ENCODE data around the gene MAOA. TPM values are rescaled to one million over a fixed set of nuclear protein-coding genes. Genes with fewer than 3 reads are reported as not detected.

Gene MAOA
- total RNA-seq, 1 donor from 2014 or later: 1.6 TPM

DNA sequence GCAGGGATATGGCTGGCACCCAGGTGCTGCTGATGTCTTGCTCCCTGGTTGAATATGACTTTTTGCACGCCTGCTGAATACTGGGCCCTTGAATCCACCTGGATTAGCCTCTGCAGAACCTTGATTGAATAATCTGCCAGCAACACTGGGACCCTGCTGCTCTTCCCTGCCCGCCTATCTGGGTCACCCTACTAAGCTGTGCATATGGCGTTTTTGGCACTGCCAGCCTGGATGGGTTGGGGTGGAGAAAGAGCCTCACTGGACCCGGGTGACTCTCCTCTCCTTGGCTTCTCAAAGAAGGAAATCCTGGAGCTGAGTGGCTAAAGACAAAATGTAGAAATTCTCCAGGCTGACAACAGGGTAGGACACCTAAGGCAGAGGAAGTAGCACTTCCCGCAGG lies 100.0 kb downstream of the MAOA start:
- H3K36me3 Mint-ChIP-seq (ENCODE audit: low read depth, unreplicated experiment): no peaks in the 10 kb centered on the region
- TF ChIP-seq, protein P1, sequence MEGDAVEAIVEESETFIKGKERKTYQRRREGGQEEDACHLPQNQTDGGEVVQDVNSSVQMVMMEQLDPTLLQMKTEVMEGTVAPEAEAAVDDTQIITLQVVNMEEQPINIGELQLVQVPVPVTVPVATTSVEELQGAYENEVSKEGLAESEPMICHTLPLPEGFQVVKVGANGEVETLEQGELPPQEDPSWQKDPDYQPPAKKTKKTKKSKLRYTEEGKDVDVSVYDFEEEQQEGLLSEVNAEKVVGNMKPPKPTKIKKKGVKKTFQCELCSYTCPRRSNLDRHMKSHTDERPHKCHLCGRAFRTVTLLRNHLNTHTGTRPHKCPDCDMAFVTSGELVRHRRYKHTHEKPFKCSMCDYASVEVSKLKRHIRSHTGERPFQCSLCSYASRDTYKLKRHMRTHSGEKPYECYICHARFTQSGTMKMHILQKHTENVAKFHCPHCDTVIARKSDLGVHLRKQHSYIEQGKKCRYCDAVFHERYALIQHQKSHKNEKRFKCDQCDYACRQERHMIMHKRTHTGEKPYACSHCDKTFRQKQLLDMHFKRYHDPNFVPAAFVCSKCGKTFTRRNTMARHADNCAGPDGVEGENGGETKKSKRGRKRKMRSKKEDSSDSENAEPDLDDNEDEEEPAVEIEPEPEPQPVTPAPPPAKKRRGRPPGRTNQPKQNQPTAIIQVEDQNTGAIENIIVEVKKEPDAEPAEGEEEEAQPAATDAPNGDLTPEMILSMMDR (IDR thresholded peaks at IDR 0.05; ENCODE audit: unreplicated experiment): no peak
- H3K4me1 Mint-ChIP-seq (ENCODE audit: unreplicated experiment): peaks cover 13% of the 10 kb centered on the region
- H3K9me3 Mint-ChIP-seq (ENCODE audit: unreplicated experiment): no peaks in the 10 kb centered on the region
- DNase-seq (ENCODE audit: low spot score): no peak
- no peak overlapping the region for H3K27ac Mint-ChIP-seq (ENCODE audit: unreplicated experiment)
- no peaks in the 10 kb centered on the region for H3K27me3 Mint-ChIP-seq (ENCODE audit: unreplicated experiment)
- H3K4me3 Mint-ChIP-seq (ENCODE audit: unreplicated experiment): no peak overlapping the region

DNA sequence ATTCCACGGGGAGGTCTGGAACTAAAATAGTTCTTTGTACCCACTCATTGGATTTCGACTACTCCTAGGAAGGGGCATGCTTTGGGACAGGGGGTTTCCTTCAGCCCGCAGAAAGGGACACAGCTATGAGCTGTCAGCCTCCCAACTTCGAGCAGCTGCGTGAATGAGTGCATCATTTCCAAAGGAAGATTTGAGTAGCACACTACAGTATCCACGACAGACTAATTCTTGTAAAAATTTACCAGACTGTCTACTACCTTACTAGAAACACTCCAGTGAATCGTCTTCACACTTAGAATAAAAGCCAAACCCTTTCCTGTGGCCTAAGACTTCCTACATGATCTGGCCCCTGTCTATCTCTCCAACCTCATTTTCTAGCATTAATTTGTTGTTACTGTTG lies 101.9 kb downstream of the MAOA start:
- Mint-ChIP-seq H3K36me3 (ENCODE audit: low read depth, unreplicated experiment) (no peaks in the 10 kb centered on the region), H3K4me1 (ENCODE audit: unreplicated experiment) (peaks cover 9% of the 10 kb centered on the region), H3K9me3 (ENCODE audit: unreplicated experiment) (no peaks in the 10 kb centered on the region), H3K4me3 (ENCODE audit: unreplicated experiment) (no peak overlapping the region), H3K27ac (ENCODE audit: unreplicated experiment) (no peak overlapping the region), H3K27me3 (ENCODE audit: unreplicated experiment) (no peaks in the 10 kb centered on the region)
- TF ChIP-seq, protein P1 (IDR thresholded peaks at IDR 0.05; ENCODE audit: unreplicated experiment): no peak
- DNase-seq (ENCODE audit: low spot score): no peak

DNA sequence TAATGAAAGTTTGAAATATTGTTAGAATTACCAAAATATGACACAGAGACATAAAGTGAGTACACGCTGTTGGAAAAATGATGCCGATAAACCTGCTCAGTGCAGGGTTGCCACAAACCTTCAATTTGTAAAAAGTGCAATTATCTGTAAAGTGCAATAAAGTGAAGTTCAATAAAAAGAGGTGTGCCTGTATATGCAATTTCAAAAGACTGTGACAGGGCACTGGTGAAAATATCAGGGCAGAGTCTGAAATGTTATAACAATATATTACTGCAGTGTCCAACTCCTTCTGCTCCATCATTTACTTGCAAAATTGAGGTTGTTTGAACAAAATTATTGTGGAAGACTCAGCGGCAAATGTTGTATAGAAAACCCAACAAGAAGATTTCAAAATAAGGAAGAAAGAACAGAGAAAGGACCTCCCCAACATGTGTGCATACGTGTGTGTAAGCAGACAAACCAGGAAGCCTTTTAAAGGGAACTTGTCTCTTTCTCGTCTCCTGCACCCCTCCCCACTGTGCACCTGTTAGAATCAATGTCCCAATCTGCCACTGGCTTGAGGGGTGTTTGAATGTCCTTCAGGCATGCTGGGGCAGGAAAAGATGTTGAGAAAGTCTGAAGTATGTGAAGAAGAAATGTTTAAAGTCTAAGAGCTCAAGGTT lies 130.0 kb downstream of the MAOA start:
- no peaks in the 10 kb centered on the region for H3K9me3 Mint-ChIP-seq (ENCODE audit: unreplicated experiment)
- no peak for DNase-seq (ENCODE audit: low spot score)
- H3K4me3 Mint-ChIP-seq (ENCODE audit: unreplicated experiment): no peak overlapping the region
- no peaks in the 10 kb centered on the region for H3K4me1 Mint-ChIP-seq (ENCODE audit: unreplicated experiment)
- H3K27ac Mint-ChIP-seq (ENCODE audit: unreplicated experiment): no peak overlapping the region
- H3K36me3 Mint-ChIP-seq (ENCODE audit: low read depth, unreplicated experiment): no peaks in the 10 kb centered on the region
- TF ChIP-seq, protein P1 (IDR thresholded peaks at IDR 0.05; ENCODE audit: unreplicated experiment): no peak
- H3K27me3 Mint-ChIP-seq (ENCODE audit: unreplicated experiment): no peaks in the 10 kb centered on the region

Other genes starting within 250 kb of the MAOA start
- gene MAOB, start 226.2 kb downstream of the MAOA start, total RNA-seq (ENCODE audit: unreplicated experiment): 0.10 TPM